A673 (cell line): ENCODE measurements around the gene SUV39H1. TPM values are rescaled to one million over a fixed set of nuclear protein-coding genes. Genes with fewer than 3 reads are reported as not detected.
A peak's percentile ranks its signal among the peaks of the same experiment; 100 is the strongest.

ENCODE experiments used
- BruUV-seq: library from RNA; stranded (reverse); fragments of 400-500 nt; replicated peaks from 2 replicates; lab custom pipeline; 2021; lab: Mats Ljungman, UMichigan
- CTCF ChIA-PET: fragments of 300-600 bp; sonication (Branson Sonifier 250); formaldehyde crosslinking; loops from one replicate; lab custom pipeline; 2022; ENCODE audit warnings: antibody characterized with exemption; lab: Charles Lee
- POLR2A ChIA-PET: fragments of 300-600 bp; sonication (Branson Sonifier 250); formaldehyde crosslinking; loops from one replicate; lab custom pipeline; 2022; ENCODE audit warnings: antibody characterized with exemption; ENCODE audit not compliant: low non-redundant PET; lab: Charles Lee
- DNase-seq: peaks from one replicate; pipeline ENCODE4 v3.0.0-alpha.2; 2015; ENCODE audit warnings: low spot score
- H3K27ac ChIP-seq: fragments of 200-600 bp; sonication (generic); 2 replicates; pipeline ENCODE4 v1.5.1; 2016; ENCODE audit warnings: mixed run types, low read depth, mild to moderate bottlenecking, mixed read lengths, antibody characterized with exemption, low read length; ENCODE audit not compliant: poor library complexity, severe bottlenecking
- H3K27me3 ChIP-seq: fragments of 200-600 bp; sonication (generic); replicated peaks from 2 replicates; pipeline ENCODE4 v1.6.1; 2017; ENCODE audit warnings: mixed run types, low read depth, mild to moderate bottlenecking, mixed read lengths, antibody characterized with exemption, low read length; ENCODE audit not compliant: insufficient read depth, poor library complexity
- H3K36me3 ChIP-seq: fragments of 200-600 bp; sonication (generic); 2 replicates; pipeline ENCODE4 v1.6.1; 2016; ENCODE audit warnings: mixed run types, mild to moderate bottlenecking, mixed read lengths, antibody characterized with exemption, low read length; ENCODE audit not compliant: insufficient read depth, poor library complexity, severe bottlenecking
- H3K4me1 ChIP-seq: fragments of 200-600 bp; sonication (generic); 2 replicates; pipeline ENCODE4 v1.6.1; 2017; ENCODE audit warnings: mixed run types, mild to moderate bottlenecking, mixed read lengths, antibody characterized with exemption, low read length; ENCODE audit not compliant: insufficient read depth, poor library complexity, severe bottlenecking
- H3K4me3 ChIP-seq: fragments of 200-600 bp; sonication (generic); 2 replicates; pipeline ENCODE4 v1.5.1; 2016; ENCODE audit warnings: low read depth, mixed run types, mild to moderate bottlenecking, mixed read lengths, low read length; ENCODE audit not compliant: poor library complexity, severe bottlenecking
- H3K9me3 ChIP-seq: fragments of 200-600 bp; sonication (generic); 2 replicates; pipeline ENCODE4 v1.6.1; 2016; ENCODE audit warnings: mixed run types, low read depth, mild to moderate bottlenecking, mixed read lengths, antibody characterized with exemption, low read length; ENCODE audit not compliant: poor library complexity, severe bottlenecking
- EZH2 ChIP-seq: fragments of 200-600 bp; sonication (generic); IDR thresholded peaks from 2 replicates; pipeline ENCODE4 v1.6.1; 2017; ENCODE audit warnings: borderline replicate concordance, low read depth, mild to moderate bottlenecking, mixed read lengths, antibody characterized with exemption, low read length; ENCODE audit not compliant: poor library complexity, severe bottlenecking
- intact Hi-C: fragments of 100-400 bp; cut with micrococcal nuclease; formaldehyde crosslinking; loops from one replicate; pipeline ENCODE4 v1.10.0; 2022; ENCODE audit not compliant: unreplicated experiment
- total RNA-seq: library from RNA; stranded (reverse); gene quantifications from 2 replicates; pipeline ENCODE4 v1.2.3, GENCODE V29; 2021
- TF ChIP-seq, protein P1 (sequence below): fragments of 300-800, 200-600 bp; sonication (generic); conservative IDR thresholded peaks from 2 replicates; pipeline ENCODE4 v1.5.1; 2017; ENCODE audit warnings: low read depth, mild to moderate bottlenecking, antibody characterized with exemption, low read length, moderate library complexity, mixed read lengths

Gene SUV39H1
- total RNA-seq, 1 experiment from 2014 or later, result 29.9 TPM

DNA sequence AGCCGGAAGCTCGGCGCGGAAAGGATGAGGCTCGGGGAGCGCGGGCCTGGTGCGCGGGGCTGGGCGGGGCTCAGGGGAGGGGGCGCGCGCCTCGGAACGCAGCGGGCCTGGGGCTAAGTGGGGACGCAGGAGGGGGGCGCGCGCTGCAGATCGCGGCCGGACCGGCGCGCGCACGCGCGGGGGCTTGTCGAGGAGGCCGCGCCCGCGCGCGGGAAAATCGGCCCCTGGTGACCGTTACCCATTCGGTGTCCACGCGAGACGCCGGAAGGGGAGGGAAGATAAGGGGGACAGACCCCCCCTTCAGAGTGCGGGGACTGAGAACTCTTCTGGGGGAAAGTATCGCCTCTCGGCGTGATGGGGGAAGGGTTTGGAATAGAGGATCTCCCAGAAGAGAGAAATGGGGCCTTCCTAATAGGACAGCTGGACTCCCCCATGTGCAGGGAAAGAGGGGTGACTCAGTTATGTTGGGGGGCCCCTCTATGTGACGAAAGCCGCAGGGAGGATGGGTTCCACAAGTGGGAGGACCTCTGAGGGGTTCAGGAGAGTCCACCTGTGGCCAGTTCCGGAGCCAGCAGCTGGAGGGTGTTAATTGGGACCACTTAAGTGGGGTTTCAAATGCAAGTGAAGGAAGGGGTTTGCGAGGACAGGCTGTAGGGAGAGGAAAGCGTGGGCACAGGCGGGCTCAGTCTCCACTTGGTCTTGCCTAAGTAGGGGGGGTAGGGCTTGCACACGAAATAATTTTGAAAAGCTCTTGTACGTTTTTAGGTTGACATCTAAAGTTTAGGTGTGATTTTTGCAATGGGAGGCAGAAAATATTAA, 584 bp downstream of the SUV39H1 start:
- no TSS peak for BruUV-seq
- peak; percentile 78 for DNase-seq
- Histone ChIP-seq H3K4me3 (peak overlapping the region; percentile 64), H3K9me3 (no peaks in the 10 kb centered on the region), H3K4me1 (no peaks in the 10 kb centered on the region), H3K36me3 (peaks cover 25% of the 10 kb centered on the region), H3K27ac (peak overlapping the region; percentile 95), H3K27me3 (no peaks in the 10 kb centered on the region)
- POLR2A ChIA-PET, result no interaction called here
- CTCF ChIA-PET, result no interaction called here
- intact Hi-C loops, result no loop called here
- TF ChIP-seq, protein P1, sequence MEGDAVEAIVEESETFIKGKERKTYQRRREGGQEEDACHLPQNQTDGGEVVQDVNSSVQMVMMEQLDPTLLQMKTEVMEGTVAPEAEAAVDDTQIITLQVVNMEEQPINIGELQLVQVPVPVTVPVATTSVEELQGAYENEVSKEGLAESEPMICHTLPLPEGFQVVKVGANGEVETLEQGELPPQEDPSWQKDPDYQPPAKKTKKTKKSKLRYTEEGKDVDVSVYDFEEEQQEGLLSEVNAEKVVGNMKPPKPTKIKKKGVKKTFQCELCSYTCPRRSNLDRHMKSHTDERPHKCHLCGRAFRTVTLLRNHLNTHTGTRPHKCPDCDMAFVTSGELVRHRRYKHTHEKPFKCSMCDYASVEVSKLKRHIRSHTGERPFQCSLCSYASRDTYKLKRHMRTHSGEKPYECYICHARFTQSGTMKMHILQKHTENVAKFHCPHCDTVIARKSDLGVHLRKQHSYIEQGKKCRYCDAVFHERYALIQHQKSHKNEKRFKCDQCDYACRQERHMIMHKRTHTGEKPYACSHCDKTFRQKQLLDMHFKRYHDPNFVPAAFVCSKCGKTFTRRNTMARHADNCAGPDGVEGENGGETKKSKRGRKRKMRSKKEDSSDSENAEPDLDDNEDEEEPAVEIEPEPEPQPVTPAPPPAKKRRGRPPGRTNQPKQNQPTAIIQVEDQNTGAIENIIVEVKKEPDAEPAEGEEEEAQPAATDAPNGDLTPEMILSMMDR, result no peak
- no peak for TF ChIP-seq EZH2

DNA sequence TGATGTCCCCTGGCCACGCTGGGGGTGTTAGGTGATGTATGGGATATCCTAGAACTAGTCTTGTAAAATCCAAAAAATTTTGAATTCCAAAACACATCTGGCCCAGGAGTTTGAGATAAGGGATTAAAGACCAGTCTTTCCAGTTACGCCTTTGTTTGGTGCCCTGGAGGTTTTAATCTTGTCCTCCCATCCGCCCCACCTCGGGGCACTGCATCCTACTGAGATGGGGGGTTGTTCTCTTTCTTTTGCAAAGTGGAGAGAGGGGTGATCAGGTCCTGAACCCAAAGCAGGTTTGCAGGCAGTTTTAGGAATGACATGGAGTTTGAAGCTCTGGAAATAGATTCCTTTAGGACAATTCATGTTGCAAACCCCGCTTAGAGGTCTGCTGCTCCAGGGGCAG, 1.8 kb downstream of the SUV39H1 start:
- BruUV-seq, result no TSS peak
- ChIA-PET CTCF (no interaction called here), POLR2A (no interaction called here)
- intact Hi-C loops, result no loop called here
- H3K27me3 ChIP-seq, result no peaks in the 10 kb centered on the region
- no peak for DNase-seq
- no peak overlapping the region for H3K27ac ChIP-seq
- H3K4me3 ChIP-seq, result no peak overlapping the region
- no peak for TF ChIP-seq EZH2
- TF ChIP-seq, protein P1, result no peak
- no peaks in the 10 kb centered on the region for H3K4me1 ChIP-seq
- peaks cover 31% of the 10 kb centered on the region for H3K36me3 ChIP-seq
- H3K9me3 ChIP-seq, result no peaks in the 10 kb centered on the region

- intact Hi-C loops, result no loop called here
- Histone ChIP-seq H3K4me3 (no peak overlapping the region), H3K9me3 (no peaks in the 10 kb centered on the region), H3K27me3 (no peaks in the 10 kb centered on the region), H3K4me1 (no peaks in the 10 kb centered on the region), H3K36me3 (peaks cover 40% of the 10 kb centered on the region), H3K27ac (no peak overlapping the region)
- ChIA-PET POLR2A (no interaction called here), CTCF (interaction anchor here (0.5 kb wide), 1 partner anchor 652 kb away, joined by 3 read pairs; no protein-coding TSS in a partner anchor)
- TF ChIP-seq, protein P1, result no peak
- TF ChIP-seq EZH2, result no peak
- BruUV-seq, result no TSS peak
- DNase-seq, result no peak
Measured at GRCh38 chrX:48700246-48700645, 3.7 kb downstream of the SUV39H1 start.
